ENCODE results near the gene SRRM1.
"Not testable (repeated sequence)": the region's sequence is repeated elsewhere in the genome, so short reads cannot be mapped to it uniquely, and the experiment has no call there.

SRRM1 gene

DNA sequence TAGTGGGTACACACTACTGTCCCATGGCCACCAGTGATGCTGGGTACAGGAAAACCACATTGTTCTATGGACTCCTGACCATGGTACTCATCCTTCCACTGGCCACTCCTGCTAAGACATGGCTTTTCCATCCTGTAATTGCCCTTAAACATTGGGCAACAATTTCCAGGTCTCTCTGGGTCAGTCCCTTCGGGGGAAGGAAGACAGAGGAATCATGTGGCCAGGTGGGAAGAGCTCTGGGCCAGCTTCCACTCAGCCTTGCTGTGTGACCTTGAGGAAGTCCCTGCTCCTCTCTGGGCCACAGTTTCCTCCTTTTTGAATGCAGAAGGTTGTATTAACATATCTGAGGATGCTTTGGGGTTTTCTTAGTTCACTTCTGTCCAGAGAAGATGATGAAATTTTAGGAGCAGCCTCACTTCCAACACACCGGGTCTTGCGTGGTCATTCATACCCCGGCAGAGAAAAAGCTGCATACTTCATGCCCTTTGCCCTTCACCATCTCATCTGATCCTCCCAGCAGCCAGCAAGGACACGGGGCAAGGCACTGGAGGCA, 50.8 kb downstream of the SRRM1 start:
- DNase-seq (ENCODE audit: low read depth, low spot score): no peak

DNA sequence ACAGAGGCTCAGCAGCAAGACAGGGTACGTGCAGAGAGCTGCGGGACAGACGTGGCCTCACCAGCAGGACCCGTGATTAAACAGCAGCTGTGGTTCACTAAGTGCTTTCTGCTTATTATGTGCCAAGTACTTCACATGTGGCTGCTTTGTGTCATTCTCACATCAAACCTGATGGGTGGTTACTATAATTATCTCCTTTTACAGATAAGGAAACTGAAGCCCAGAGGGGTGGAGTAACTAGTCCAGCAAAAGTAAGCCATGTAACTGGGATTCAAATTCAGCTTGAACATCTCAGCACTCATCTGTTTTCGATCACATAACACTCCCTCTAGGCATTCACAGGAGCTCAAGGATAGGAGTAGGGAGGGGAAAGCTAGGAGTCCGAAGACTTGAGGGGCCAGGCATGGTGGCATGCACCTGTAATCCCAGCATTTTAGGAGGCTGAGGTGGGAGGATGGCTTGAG, 51.3 kb downstream of the SRRM1 start:
- no peak for DNase-seq (ENCODE audit: low read depth, low spot score)

DNA sequence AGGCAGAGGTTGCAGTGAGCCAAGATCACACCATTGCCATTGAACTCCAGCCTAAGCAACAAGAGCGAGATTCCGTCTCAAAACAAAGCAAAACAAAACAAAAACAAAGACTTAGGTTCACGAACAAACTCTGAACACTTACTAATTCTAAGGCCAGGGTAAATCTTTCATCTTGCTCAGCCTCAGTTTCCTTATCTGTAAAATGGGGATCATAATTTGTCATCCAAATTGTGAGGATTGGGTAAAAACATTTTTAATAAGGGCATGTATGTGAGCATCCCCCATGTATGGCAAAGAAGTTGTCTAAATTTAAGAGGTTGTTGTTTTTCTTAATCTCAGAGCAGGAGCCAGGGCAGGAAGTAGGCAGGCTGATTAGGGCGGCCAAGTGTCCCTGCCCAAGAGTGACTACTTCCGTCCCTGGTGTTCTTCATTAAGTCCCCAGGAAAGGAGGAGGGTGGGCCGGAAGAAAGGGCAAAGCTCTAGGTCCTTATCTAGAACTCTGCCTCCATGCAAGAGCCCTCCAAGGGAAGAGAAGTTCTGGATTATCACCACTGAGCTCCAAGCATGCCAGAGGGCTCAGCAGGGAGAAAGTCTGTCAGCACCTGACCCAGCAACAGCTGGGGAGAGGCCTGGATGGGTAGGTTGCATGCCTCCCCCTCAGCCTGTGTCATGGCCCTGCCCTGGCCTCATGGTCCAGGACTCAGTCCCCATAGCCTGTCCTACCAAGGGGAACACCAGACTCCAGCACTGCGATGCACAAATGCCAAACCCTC, 52.3 kb downstream of the SRRM1 start:
- DNase-seq (ENCODE audit: low read depth, low spot score): no peak

- DNase-seq (ENCODE audit: low read depth, low spot score): no peak
Measured at GRCh38 chr1:24696041-24696755, 53.1 kb downstream of the SRRM1 start.

- DNase-seq (ENCODE audit: low read depth, low spot score): no peak
Measured at GRCh38 chr1:24696756-24697330, 53.7 kb downstream of the SRRM1 start.

DNA sequence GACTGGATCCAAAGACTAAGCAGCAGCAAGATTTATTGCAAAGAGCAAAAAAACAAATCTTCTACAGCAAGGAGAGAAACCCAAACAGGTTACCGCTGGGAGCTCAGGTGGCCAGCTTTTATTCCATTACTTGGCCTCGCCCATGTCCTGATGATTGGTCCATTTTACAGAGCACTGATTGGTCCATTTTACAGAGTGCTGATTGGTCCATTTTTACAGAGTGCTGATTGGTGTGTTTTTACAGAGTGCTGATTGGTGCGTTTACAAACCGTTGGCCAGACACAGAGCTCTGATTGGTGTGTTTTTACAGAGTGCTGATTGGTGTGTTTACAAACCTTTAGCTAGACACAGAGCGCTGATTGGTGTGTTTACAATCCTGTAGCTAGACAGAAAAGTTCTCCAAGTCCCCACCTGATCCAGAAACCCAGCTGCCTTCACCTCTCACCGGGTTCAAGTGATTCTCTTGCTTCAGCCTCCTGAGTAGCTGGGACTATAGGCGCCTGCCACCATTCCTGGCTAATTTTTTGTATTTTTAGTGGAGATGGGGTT, 54.4 kb downstream of the SRRM1 start:
- DNase-seq (ENCODE audit: low read depth, low spot score): not testable (repeated sequence)

DNA sequence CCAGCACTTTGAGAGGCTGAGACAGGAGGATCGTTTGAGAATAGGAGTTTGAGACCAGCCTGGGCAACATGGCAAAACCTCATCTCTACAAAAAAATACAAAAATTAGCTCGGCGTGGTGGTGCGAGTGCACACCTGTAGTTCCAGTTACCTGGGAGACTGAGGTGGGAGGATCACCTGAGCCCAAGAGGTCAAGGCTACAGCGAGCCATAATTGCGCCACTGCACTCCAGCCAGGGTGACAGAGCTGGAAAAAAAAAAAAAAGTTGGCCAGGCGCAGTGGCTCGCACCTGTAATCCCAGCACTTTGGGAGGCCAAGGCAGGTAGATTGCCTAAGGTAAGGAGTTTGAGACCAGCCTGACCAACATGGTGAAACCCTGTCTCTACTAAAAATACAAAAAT, 55.2 kb downstream of the SRRM1 start:
- DNase-seq (ENCODE audit: low read depth, low spot score): not testable (repeated sequence)

GRCh38 chr1:24699628-24700027, 56.5 kb downstream of the SRRM1 start:
- DNase-seq (ENCODE audit: low read depth, low spot score): no peak

DNA sequence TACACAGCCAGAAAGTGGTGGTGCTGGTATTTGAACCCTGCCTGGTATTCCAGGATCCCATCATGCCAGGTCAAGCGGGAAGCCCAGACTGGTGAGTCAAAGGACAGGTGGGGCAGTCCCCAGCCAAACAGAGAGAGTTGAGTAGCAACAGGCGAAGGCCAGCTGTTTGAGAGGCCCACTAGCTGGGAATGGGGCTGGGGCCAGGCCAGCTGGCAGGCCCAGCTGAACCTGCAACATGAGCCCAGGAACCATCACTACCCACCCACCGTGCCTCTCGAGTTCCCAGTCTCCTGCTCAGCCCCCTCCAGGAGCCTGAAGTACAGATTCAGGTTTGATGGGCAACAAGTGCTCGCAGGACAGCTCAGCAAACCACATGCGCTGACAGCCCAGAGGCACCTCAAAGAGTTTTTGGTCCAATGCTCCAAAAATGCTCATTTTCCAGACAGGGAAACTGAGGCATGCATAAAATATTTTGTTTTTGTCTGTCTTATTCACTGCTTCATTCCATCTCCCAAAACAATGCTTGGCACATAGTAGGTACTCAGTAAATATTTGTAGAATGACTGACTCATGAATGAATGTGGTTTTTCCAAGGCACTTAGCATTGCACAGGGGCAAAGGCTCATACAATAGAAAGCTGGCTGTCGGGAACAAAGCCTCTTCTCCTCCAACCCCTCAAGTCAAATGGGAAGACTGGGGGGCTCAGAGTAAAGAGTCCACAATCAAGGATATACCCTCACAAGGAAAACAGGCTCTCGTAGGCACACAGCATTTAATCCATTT, 59.6 kb downstream of the SRRM1 start:
- DNase-seq (ENCODE audit: low read depth, low spot score): peak; percentile 21

DNA sequence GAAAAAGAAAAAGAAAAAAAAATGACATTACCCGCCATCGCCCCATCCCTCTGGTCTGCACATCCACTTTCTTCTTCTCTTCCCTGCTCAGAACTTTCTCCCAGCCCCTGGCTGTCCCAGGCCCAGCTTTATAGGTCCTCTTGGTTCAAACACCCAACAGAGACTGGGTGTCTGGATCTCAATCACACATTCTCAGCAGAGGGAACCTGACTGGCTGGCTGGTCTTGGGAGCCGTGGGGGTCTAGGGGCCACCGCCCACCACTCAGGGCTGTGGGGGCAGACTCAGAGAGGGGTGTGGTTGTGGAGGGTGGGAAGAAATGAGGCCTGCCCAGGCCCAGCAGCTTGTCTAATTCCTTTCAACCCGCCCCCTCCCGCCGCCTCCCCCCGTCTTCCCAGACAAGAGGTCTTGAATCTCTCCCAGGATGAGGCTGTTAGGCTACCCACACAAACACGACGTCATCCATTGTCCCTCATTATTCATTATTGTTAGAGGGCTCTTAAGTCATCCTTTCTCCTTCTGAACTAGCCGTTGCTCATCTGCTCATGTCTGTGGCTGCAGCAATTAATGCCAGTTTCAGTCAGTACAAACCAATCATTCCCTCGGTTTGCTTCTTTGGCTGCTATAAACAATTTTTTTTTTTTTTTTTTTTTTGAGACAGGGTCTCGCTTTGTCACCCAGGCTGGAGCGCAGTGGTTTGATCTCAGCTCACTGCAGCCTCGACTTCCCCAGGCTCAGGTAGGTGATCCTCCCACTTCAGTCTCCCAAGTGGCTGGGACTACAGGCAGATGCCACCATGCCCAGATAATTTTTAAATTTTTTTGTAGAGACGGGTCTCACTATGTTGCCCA, 61.5 kb downstream of the SRRM1 start:
- no peak for DNase-seq (ENCODE audit: low read depth, low spot score)

DNA sequence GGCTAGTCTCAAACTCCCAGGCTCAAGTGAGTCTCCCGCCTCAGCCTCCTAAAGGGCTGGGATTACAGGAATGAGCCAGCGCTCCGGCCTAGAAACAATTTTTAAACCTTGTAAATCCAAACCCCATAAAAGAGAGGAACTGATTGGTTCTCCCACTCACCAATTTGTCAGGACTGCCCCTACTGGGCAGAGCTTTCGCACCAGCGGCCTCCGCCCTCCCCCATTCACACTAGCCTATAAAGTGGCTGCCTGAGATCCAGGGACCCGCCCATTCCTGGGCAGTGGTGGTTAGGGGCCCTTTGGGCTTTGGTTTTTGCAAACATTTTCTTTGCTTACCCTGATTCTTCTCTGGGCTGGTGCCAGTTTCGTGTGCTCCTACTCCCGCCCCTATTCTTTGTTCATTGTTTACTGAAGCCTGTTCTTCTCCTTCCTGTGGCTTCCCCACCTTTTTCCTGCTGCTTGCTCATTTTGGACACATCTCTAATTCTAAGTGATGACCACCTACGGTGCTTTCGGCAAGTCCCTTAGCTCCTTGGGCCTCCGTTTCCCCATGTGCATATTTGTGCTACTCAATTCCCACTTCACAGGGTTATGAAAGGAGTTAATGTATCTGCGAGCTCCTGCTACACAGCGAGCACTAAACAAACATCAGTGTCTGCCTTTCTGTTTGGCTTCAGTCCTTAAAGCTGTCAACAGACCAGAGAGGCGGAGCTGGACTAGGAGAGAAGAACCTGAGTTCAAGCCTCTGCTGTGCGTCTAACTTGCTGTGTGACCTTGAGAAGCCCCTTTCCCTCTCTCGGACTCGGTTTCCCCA, 62.4 kb downstream of the SRRM1 start:
- DNase-seq (ENCODE audit: low read depth, low spot score): peak; percentile 81

- DNase-seq (ENCODE audit: low read depth, low spot score): not testable (repeated sequence)
Measured at GRCh38 chr1:24706074-24706389, 62.9 kb downstream of the SRRM1 start.

DNA sequence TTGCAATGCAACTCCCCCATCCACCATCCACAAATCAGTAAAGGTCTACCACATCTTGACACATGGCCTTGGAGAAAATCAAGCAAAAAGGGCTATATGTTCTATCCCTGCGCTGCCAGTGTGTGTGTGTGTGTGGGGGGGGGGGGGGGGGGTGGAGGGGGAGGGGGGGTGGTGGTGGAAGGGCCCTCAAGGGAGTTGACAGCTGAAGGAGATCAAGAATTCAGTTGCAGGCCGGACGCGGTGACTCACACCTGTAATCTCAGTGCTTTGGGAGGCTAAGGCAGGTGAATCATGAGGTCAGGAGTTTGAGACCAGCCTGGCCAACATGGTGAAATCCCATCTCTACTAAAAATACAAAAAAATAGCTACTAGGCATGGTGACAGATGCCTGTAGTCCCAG, 64.6 kb downstream of the SRRM1 start:
- DNase-seq (ENCODE audit: low read depth, low spot score): no peak

- no peak for DNase-seq (ENCODE audit: low read depth, low spot score)
Measured at GRCh38 chr1:24708938-24709337, 65.8 kb downstream of the SRRM1 start.

GRCh38 chr1:24709791-24710441, 66.8 kb downstream of the SRRM1 start:
- DNase-seq (ENCODE audit: low read depth, low spot score): no peak

DNA sequence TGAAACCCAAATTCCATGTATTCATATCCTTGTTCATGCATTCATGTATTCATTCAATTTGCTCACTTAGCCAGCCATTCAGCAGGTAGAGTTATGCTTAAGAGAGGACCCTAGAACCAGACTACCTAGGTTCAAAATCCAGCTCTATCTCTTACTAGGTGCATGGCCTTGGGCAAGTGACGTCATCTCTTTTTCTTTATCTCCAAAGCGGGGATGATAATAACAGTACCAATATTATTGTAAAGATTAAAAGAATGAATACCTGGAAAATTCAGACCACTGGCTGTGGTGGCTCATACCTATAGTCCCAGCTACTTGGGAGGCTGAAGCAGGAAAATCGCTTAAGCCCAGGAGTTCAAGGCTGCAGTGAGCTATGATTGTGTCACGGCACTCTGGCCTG, 68.2 kb downstream of the SRRM1 start:
- no peak for DNase-seq (ENCODE audit: low read depth, low spot score)

GRCh38 chr1:24713176-24713575, 70.1 kb downstream of the SRRM1 start:
- DNase-seq (ENCODE audit: low read depth, low spot score): no peak

- no peak for DNase-seq (ENCODE audit: low read depth, low spot score)
Measured at GRCh38 chr1:24713736-24714135, 70.6 kb downstream of the SRRM1 start.

GRCh38 chr1:24714859-24715520, 71.9 kb downstream of the SRRM1 start:
- DNase-seq (ENCODE audit: low read depth, low spot score): no peak

All from brain pericyte (primary cell).